Heart left ventricle (tissue), 16 donors: ENCODE results near the gene L3MBTL3. TPM values are rescaled to one million over a fixed set of nuclear protein-coding genes. Genes with fewer than 3 reads are reported as not detected.

Experiments
- ATAC-seq, 4 donors: fragments of 200-7000 bp; cut with Tn5 transposase; one replicate each; pipeline ENCODE4 v1.9.1; 2020 to 2022; ENCODE audit warnings: moderate library complexity in 4 of 4, mild to moderate bottlenecking in 3 of 4, moderate number of reproducible peaks in 1 of 4
- DNase-seq, 5 donors: peaks; one replicate each; pipeline ENCODE4 v3.0.0-alpha.2; 2020
- H3K27ac ChIP-seq, 12 donors: fragments of 200-600 bp; sonication (generic) in 4 of 12; one replicate each; pipeline versions ENCODE4 v1.5.0 to v1.8.0; 2016 to 2022; ENCODE audit warnings: mild to moderate bottlenecking in 2 of 12
- H3K27me3 ChIP-seq, 9 donors: fragments of 200-600 bp; sonication (generic) in 2 of 9; one replicate each; pipeline versions ENCODE4 v1.5.1 to v1.8.0; 2016 to 2022; ENCODE audit warnings: mild to moderate bottlenecking in 3 of 9
- H3K36me3 ChIP-seq, 9 donors: fragments of 200-600 bp; sonication (generic) in 2 of 9; one replicate each; pipeline versions ENCODE4 v1.5.0 to v1.8.0; 2018 to 2022; ENCODE audit warnings: mild to moderate bottlenecking in 2 of 9
- H3K4me1 ChIP-seq, 12 donors: fragments of 200-600 bp; sonication (generic) in 4 of 12; one replicate each; pipeline versions ENCODE4 v1.5.0 to v1.8.0; 2016 to 2022; ENCODE audit warnings: mild to moderate bottlenecking in 3 of 12
- H3K4me3 ChIP-seq, 12 donors: fragments of 200-600 bp; sonication (generic) in 4 of 12; one replicate each; pipeline versions ENCODE4 v1.5.0 to v1.8.0; 2017 to 2022; ENCODE audit warnings: mild to moderate bottlenecking in 9 of 12, moderate library complexity in 4 of 12
- H3K9me3 ChIP-seq, 12 donors: fragments of 200-600 bp; sonication (generic) in 4 of 12; one replicate each; pipeline versions ENCODE4 v1.5.0 to v1.8.0; 2016 to 2022; ENCODE audit warnings: mild to moderate bottlenecking in 1 of 12
- CTCF ChIP-seq, 12 donors: fragments of 200-600 bp; sonication (generic) in 4 of 12; IDR thresholded peaks; one replicate each; pipeline versions ENCODE4 v1.5.0 to v1.8.0; 2018 to 2022; ENCODE audit warnings: antibody characterized with exemption in 12 of 12, mild to moderate bottlenecking in 5 of 12
- POLR2A ChIP-seq, 2 donors: fragments of 450-650 bp; IDR thresholded peaks; one replicate each; pipeline ENCODE4 v1.6.1; 2017; ENCODE audit warnings: antibody characterized with exemption in 2 of 2, mild to moderate bottlenecking in 2 of 2, moderate library complexity in 2 of 2
- WGBS, 4 donors: extraction: QIAGEN DNeasy Blood & Tissue Kit in 2 of 4; methylation state at CpG; one replicate each; pipeline versions ENCODE4 v1.1.5 to v1.1.7; 2013 to 2018; 5-methylcytosine and 5-hydroxymethylcytosine counted together
- intact Hi-C, 10 donors: fragments of 100-400 bp; cut with DNase I; formaldehyde crosslinking; loops; one replicate each; pipeline versions ENCODE4 v1.11.1 to v1.14.2; 2022
- polyA plus RNA-seq, 2 donors: library from polyadenylated mRNA; stranded (reverse); fragments of 200-250 nt; gene quantifications; one replicate each; pipeline ENCODE4 v1.2.3, GENCODE V29; 2013
- total RNA-seq, 9 donors: library from RNA; depleted of rRNA in 2 of 9; stranded (reverse); fragments of >200 nt in 2 of 9; fragmentation: NEBNext Ultra II Directional in 3 of 9; extraction: Animal tissue kit (Norgen Biotek cat#: 25700) in 3 of 9; gene quantifications; one replicate each; pipeline versions ENCODE4 v1.1.0 to v1.2.4, GENCODE V29; 2016 to 2023
- donor health status: ischemic (EF 13 %, LVEDD 7.1; RV severe dilation, severe dysfunction).
- donor health status: healthy with polysubstance abuse.
- donor health status: DM: no; HTN: yes; CAD: no.
- donor health status: DM: no; HTN: no; CAD: no.
- donor health status: ischemic (EF 25% LVEDD 6.9; RV normal size, moderate dysfunction).
- donor health status: ischemic (EF 25% LVEDD 5.7; RV mildly dilated, moderate dysfunction).
- donor health status: healthy.
- donor health status: DM: yes; HTN: yes; CAD: no.
- donor health status: ischemic (EF 35%, LVEDD 5.7; RV mildly dilated, moderate dysfunction).
- donor health status: nonischemic (EF 11% LVEDD 7.7; RV severe dilation, severe dysfunction).
- donor health status: DM: yes; HTN: yes; CAD: no.
- donor health status: PGD.
- donor health status: ischemic (EF 29% LVEDD 5.4; RV normal size, mild dysfunction).
- donor health status: nonischemic (EF 23%, LVEDD 6.1; RV moderate dilation, normal function).

Gene L3MBTL3
- total and polyA plus RNA-seq, 11 donors = 0.53 to 4.9 (median 2.0) TPM

- Histone ChIP-seq H3K27ac (no peak overlapping the region), H3K9me3 (no peaks in the 10 kb centered on the region), H3K4me1 (peaks cover 0 to 9% (median 0%) of the 10 kb centered on the region in 12 donors), H3K27me3 (no peaks in the 10 kb centered on the region), H3K4me3 (no peak overlapping the region), H3K36me3 (peaks cover 0 to 19% (median 3%) of the 10 kb centered on the region in 9 donors)
- ATAC-seq (no peak), DNase-seq (no peak)
- intact Hi-C loops = no loop called here
- WGBS, 4 donors = 94 to 100% (median 95%) methylated on average over 2 of the region's 2 CpGs
- TF ChIP-seq CTCF (IDR thresholded peaks at IDR 0.05) (no peak), POLR2A (IDR thresholded peaks at IDR 0.05) (no peak)
Measured at GRCh38 chr6:130136798-130137197, 118.4 kb downstream of the L3MBTL3 start.

- H3K27me3 ChIP-seq = no peaks in the 10 kb centered on the region
- WGBS, 4 donors = 75 to 93% (median 84%) methylated on average over 7 of the region's 7 CpGs
- no peak overlapping the region for H3K27ac ChIP-seq
- H3K4me1 ChIP-seq = peaks cover 0 to 9% (median 0%) of the 10 kb centered on the region in 12 donors
- peaks cover 0 to 19% (median 3%) of the 10 kb centered on the region in 9 donors for H3K36me3 ChIP-seq
- H3K9me3 ChIP-seq = no peaks in the 10 kb centered on the region
- H3K4me3 ChIP-seq = no peak overlapping the region
- DNase-seq = no peak
- TF ChIP-seq CTCF (IDR thresholded peaks at IDR 0.05) (no peak), POLR2A (IDR thresholded peaks at IDR 0.05) (no peak)
- no peak for ATAC-seq
- intact Hi-C loops = no loop called here
Measured at GRCh38 chr6:130138116-130138908, 119.9 kb downstream of the L3MBTL3 start.

- ATAC-seq (no peak), DNase-seq (no peak)
- Histone ChIP-seq H3K27me3 (no peaks in the 10 kb centered on the region), H3K27ac (no peak overlapping the region), H3K36me3 (peaks cover 0 to 19% (median 3%) of the 10 kb centered on the region in 9 donors), H3K4me1 (peaks cover 0 to 8% (median 0%) of the 10 kb centered on the region in 12 donors), H3K9me3 (no peaks in the 10 kb centered on the region), H3K4me3 (no peak overlapping the region)
- 71 to 86% (median 81%) methylated on average over 3 of the region's 3 CpGs for WGBS, 4 donors
- TF ChIP-seq POLR2A (IDR thresholded peaks at IDR 0.05) = no peak
- intact Hi-C loops = no loop called here
Measured at GRCh38 chr6:130138909-130139242, 120.5 kb downstream of the L3MBTL3 start.

GRCh38 chr6:130140084-130140483, 121.7 kb downstream of the L3MBTL3 start:
- no peak for TF ChIP-seq POLR2A (IDR thresholded peaks at IDR 0.05)
- TF ChIP-seq CTCF (IDR thresholded peaks at IDR 0.05) = no peak
- Histone ChIP-seq H3K9me3 (no peaks in the 10 kb centered on the region), H3K4me3 (no peak overlapping the region), H3K27me3 (no peaks in the 10 kb centered on the region), H3K27ac (no peak overlapping the region), H3K36me3 (peaks cover 0 to 19% (median 0%) of the 10 kb centered on the region in 9 donors), H3K4me1 (no peaks in the 10 kb centered on the region)
- 88 to 92% (median 91%) methylated on average over 2 of the region's 2 CpGs for WGBS, 4 donors
- intact Hi-C loops = no loop called here
- ATAC-seq (no peak), DNase-seq (no peak)
